HEK293 (cell line): ENCODE data around the gene ADM2.

Experiments used
- CTCF ChIA-PET: fragments of 350-600 bp; formaldehyde crosslinking; extraction: SDS; loops from one replicate; lab custom pipeline; 2021; ENCODE audit warnings: antibody characterized with exemption; lab: Yijun Ruan, JAX
- POLR2A ChIA-PET: fragments of 300-600 bp; formaldehyde crosslinking; extraction: SDS; loops from one replicate; lab custom pipeline; 2020; ENCODE audit warnings: antibody characterized with exemption, inconsistent platforms; lab: Yijun Ruan, JAX
- H3K27ac ChIP-seq: fragments of 200-500 bp; sonication (Bioruptor generic); 2 replicates; pipeline ENCODE4 v1.5.1; 2014; ENCODE audit warnings: low read depth, low read length, control low read depth, inconsistent platforms; ENCODE audit errors: extremely low read depth
- H3K36me3 ChIP-seq, 2 experiments: fragments of 200-500 bp in 1 of 2; sonication (Bioruptor generic) in 1 of 2; 1 replicate in 1 of 2; 2 replicates in 1 of 2; pipeline ENCODE4 v1.5.1; 2014 to 2017; ENCODE audit warnings: inconsistent platforms in 2 of 2, low read length in 2 of 2; ENCODE audit not compliant: control insufficient read depth in 2 of 2, insufficient read depth in 1 of 2
- H3K4me1 ChIP-seq: fragments of 200-500 bp; sonication (Bioruptor generic); 2 replicates; pipeline ENCODE4 v1.5.1; 2014; ENCODE audit warnings: mild to moderate bottlenecking, low read length, inconsistent platforms; ENCODE audit not compliant: control insufficient read depth, insufficient read depth
- H3K4me3 ChIP-seq: 2 replicates; pipeline ENCODE4 v1.5.1; 2011; ENCODE audit warnings: low read depth, mild to moderate bottlenecking, control low read depth, low read length, moderate library complexity
- H3K9me3 ChIP-seq: fragments of 200-500 bp; sonication (Bioruptor generic); 2 replicates; pipeline ENCODE4 v1.5.1; 2014; ENCODE audit warnings: low read depth, low read length, inconsistent platforms; ENCODE audit not compliant: control insufficient read depth, insufficient read depth
- SP2 ChIP-seq: fragments of 450-650 bp; formaldehyde crosslinking; IDR thresholded peaks from 2 replicates; pipeline ENCODE4 v1.5.1; 2016; ENCODE audit warnings: missing biosample characterization, missing genetic modification characterization
- ZBTB8A ChIP-seq: fragments of 450-650 bp; formaldehyde crosslinking; IDR thresholded peaks from 2 replicates; pipeline ENCODE4 v1.5.1; 2016; ENCODE audit warnings: missing biosample characterization, missing genetic modification characterization
- ZNF132 ChIP-seq: fragments of 450-650 bp; formaldehyde crosslinking; IDR thresholded peaks from 2 replicates; pipeline ENCODE4 v1.5.1; 2017; ENCODE audit warnings: missing biosample characterization, missing genetic modification characterization, borderline replicate concordance
- ZNF138 ChIP-seq: fragments of 450-650 bp; formaldehyde crosslinking; IDR thresholded peaks from 2 replicates; pipeline ENCODE4 v1.5.1; 2016; ENCODE audit warnings: missing biosample characterization, missing genetic modification characterization, borderline replicate concordance
- ZNF155 ChIP-seq: fragments of 450-650 bp; formaldehyde crosslinking; IDR thresholded peaks from 2 replicates; pipeline ENCODE4 v1.5.1; 2016; ENCODE audit warnings: missing biosample characterization, missing genetic modification characterization
- ZNF214 ChIP-seq: fragments of 450-650 bp; formaldehyde crosslinking; IDR thresholded peaks from 2 replicates; pipeline ENCODE4 v1.5.1; 2017; ENCODE audit warnings: missing biosample characterization, mild to moderate bottlenecking, missing genetic modification characterization, borderline replicate concordance
- ZNF248 ChIP-seq: fragments of 450-650 bp; formaldehyde crosslinking; IDR thresholded peaks from 2 replicates; pipeline ENCODE4 v1.5.1; 2017; ENCODE audit warnings: missing biosample characterization, missing genetic modification characterization
- ZNF354C ChIP-seq: fragments of 450-650 bp; formaldehyde crosslinking; IDR thresholded peaks from 2 replicates; pipeline ENCODE4 v1.5.1; 2016; ENCODE audit warnings: missing biosample characterization, missing genetic modification characterization, low read depth, borderline replicate concordance
- ZNF426 ChIP-seq: fragments of 450-650 bp; formaldehyde crosslinking; IDR thresholded peaks from 2 replicates; pipeline ENCODE4 v1.5.1; 2017; ENCODE audit warnings: missing biosample characterization, missing genetic modification characterization, mild to moderate bottlenecking, inconsistent platforms, moderate library complexity
- ZNF501 ChIP-seq: fragments of 450-650 bp; formaldehyde crosslinking; IDR thresholded peaks from 2 replicates; pipeline ENCODE4 v1.5.1; 2016; ENCODE audit warnings: missing biosample characterization, missing genetic modification characterization
- ZNF530 ChIP-seq: fragments of 450-650 bp; formaldehyde crosslinking; IDR thresholded peaks from 2 replicates; pipeline ENCODE4 v1.5.1; 2016; ENCODE audit warnings: low read depth, missing biosample characterization, missing genetic modification characterization
- ZNF558 ChIP-seq: fragments of 450-650 bp; formaldehyde crosslinking; IDR thresholded peaks from 2 replicates; pipeline ENCODE4 v1.5.1; 2016; ENCODE audit warnings: missing biosample characterization, missing genetic modification characterization
- ZNF621 ChIP-seq: fragments of 450-650 bp; formaldehyde crosslinking; IDR thresholded peaks from 2 replicates; pipeline ENCODE4 v1.5.1; 2017; ENCODE audit warnings: missing biosample characterization, missing genetic modification characterization
- ZNF623 ChIP-seq: fragments of 450-650 bp; formaldehyde crosslinking; IDR thresholded peaks from 2 replicates; pipeline ENCODE4 v1.5.1; 2016; ENCODE audit warnings: missing biosample characterization, missing genetic modification characterization
- TF ChIP-seq, protein P1 (sequence below): fragments of 450-650 bp; formaldehyde crosslinking; IDR thresholded peaks from 2 replicates; pipeline ENCODE4 v1.5.1; 2016; ENCODE audit warnings: missing biosample characterization, missing genetic modification characterization
- TF ChIP-seq, protein P2 (sequence below): fragments of 450-650 bp; formaldehyde crosslinking; IDR thresholded peaks from 2 replicates; pipeline ENCODE4 v1.5.1; 2016; ENCODE audit warnings: missing biosample characterization, missing genetic modification characterization
- TF ChIP-seq, protein P3 (sequence below): fragments of 450-650 bp; formaldehyde crosslinking; IDR thresholded peaks from 2 replicates; pipeline ENCODE4 v1.5.1; 2016; ENCODE audit warnings: missing biosample characterization, missing genetic modification characterization

The ADM2 gene

DNA sequence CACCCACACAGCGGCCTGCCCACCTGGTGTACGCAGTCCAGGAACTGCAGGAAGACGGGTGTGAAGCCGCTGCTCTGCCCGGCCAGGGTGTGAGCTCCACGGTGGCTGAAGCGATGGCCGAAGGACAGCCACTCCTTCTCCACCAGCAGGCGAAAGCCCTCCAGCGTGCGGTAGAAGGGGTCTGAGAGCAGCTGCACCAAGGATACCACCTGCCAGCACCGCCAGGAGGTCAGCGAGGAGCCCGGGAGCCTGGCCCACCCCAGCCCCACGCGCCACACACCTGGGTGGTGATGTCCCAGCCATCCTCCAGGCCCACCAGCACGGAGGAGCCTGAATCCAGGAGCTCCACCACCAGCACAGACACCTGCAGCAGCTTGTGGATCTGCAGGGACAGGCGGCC lies 26.1 kb upstream of the ADM2 start:
- no peak for TF ChIP-seq ZNF214 (tag by site-specific recombination)
- no peak for TF ChIP-seq ZNF248 (tag by site-specific recombination)
- TF ChIP-seq ZNF354C (tag by site-specific recombination): no peak
- TF ChIP-seq ZNF530: no peak
- TF ChIP-seq ZNF138: no peak
- TF ChIP-seq ZNF621 (tag by site-specific recombination): no peak
- no peak for TF ChIP-seq ZNF426 (tag by site-specific recombination)
- no peak for TF ChIP-seq ZNF623 (tag by site-specific recombination)
- no peak for TF ChIP-seq ZBTB8A (tag by site-specific recombination)
- no peak for TF ChIP-seq ZNF155
- no peak for TF ChIP-seq ZNF132
- no peak for TF ChIP-seq ZNF501 (tag by site-specific recombination)
- TF ChIP-seq, all 188 proteins: peak for 0
- Histone ChIP-seq H3K27ac (no peak overlapping the region), H3K4me1 (no peaks in the 10 kb centered on the region), H3K9me3 (no peaks in the 10 kb centered on the region), H3K4me3 (no peak overlapping the region), H3K36me3 (peaks cover 34 to 85% of the 10 kb centered on the region in 2 experiments)
- ChIA-PET CTCF (no interaction called here), POLR2A (interaction anchor here (1.6 kb wide), 1 partner anchor 71 kb away, joined by 4 read pairs; the partner anchor contains the start of gene SCO2)

DNA sequence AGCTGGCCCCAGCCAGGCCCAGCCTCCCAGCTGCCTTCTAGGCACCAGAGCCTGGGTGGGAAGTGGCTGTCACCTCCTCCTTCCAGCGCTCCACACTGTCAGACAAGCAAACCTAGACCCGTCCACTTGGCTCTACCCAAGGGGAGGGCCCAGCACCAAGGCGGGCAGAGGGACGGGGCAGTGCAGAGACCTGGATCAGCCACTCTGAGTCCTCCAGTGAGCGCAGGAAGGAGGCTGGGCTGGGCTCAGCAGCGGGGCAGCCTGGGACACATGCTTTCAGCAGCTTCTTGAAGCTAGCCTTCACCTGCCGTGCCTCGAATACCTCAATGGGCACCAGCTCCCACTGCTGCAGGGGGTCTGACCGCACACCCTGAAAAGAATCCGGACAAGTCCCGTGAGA lies 25.3 kb upstream of the ADM2 start:
- no peaks in the 10 kb centered on the region for H3K9me3 ChIP-seq
- no peaks in the 10 kb centered on the region for H3K4me1 ChIP-seq
- H3K36me3 ChIP-seq: peaks cover 26 to 86% of the 10 kb centered on the region in 2 experiments
- H3K4me3 ChIP-seq: no peak overlapping the region
- ChIA-PET POLR2A (interaction anchor here (1.6 kb wide), 1 partner anchor 70 kb away, joined by 4 read pairs; the partner anchor contains the start of gene SCO2), CTCF (interaction anchor here (1.4 to 1.6 kb wide), 2 partner anchors 14 to 165 kb away, joined by 3 to 7 read pairs; no protein-coding TSS in a partner anchor)
- H3K27ac ChIP-seq: no peak overlapping the region
- TF ChIP-seq SP2 (tag by site-specific recombination) (peak; percentile 43), ZNF501 (tag by site-specific recombination) (no peak)

DNA sequence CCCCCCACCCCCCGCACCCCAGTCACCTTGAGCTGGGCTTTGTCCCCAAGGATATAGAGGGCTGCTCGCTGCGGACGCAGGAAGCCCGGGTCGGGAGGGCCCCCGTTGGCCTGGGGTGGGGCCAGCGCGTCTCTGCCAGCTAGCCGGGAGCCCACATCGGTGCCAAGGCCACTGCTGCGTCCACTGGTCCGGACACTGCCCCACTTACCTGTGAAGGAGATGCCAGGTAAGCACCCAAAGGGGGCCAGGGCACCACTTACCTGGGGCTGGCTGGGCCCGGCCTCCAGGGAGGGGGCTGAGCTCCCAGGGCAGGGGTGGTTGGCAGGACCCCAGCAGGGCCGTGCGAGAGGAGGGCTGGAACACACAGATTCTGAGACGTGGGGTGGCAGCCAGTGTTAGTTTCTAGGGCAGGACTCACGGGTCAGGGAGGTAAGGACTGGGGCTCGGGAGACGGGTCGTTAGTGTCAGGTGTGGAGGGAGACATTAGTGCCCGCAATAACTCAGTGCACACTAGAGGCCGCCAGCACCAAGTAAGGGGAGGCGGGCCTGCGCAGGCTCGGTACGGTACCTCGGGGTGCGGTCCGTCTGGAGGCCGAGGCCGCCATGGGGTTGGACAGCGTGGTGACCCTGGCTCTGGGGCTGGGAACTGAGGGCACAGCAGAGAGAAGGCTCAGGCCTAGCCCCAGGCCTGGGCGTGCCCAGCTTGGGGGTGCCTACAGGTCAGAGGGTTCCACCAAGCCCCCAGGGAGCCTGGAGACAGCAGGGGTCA lies 24.7 kb upstream of the ADM2 start:
- POLR2A ChIA-PET: interaction anchor here (1.6 kb wide), 1 partner anchor 69 kb away, joined by 4 read pairs; the partner anchor contains the start of gene SCO2
- Histone ChIP-seq H3K4me3 (no peak overlapping the region), H3K9me3 (no peaks in the 10 kb centered on the region), H3K36me3 (peaks cover 20 to 87% of the 10 kb centered on the region in 2 experiments), H3K4me1 (no peaks in the 10 kb centered on the region), H3K27ac (no peak overlapping the region)
- CTCF ChIA-PET: interaction anchor here (1.4 to 1.6 kb wide), 2 partner anchors 13 to 164 kb away, joined by 3 to 7 read pairs; no protein-coding TSS in a partner anchor
- TF ChIP-seq, protein P1, sequence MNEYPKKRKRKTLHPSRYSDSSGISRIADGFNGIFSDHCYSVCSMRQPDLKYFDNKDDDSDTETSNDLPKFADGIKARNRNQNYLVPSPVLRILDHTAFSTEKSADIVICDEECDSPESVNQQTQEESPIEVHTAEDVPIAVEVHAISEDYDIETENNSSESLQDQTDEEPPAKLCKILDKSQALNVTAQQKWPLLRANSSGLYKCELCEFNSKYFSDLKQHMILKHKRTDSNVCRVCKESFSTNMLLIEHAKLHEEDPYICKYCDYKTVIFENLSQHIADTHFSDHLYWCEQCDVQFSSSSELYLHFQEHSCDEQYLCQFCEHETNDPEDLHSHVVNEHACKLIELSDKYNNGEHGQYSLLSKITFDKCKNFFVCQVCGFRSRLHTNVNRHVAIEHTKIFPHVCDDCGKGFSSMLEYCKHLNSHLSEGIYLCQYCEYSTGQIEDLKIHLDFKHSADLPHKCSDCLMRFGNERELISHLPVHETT (tag by site-specific recombination): no peak
- TF ChIP-seq, protein P2, sequence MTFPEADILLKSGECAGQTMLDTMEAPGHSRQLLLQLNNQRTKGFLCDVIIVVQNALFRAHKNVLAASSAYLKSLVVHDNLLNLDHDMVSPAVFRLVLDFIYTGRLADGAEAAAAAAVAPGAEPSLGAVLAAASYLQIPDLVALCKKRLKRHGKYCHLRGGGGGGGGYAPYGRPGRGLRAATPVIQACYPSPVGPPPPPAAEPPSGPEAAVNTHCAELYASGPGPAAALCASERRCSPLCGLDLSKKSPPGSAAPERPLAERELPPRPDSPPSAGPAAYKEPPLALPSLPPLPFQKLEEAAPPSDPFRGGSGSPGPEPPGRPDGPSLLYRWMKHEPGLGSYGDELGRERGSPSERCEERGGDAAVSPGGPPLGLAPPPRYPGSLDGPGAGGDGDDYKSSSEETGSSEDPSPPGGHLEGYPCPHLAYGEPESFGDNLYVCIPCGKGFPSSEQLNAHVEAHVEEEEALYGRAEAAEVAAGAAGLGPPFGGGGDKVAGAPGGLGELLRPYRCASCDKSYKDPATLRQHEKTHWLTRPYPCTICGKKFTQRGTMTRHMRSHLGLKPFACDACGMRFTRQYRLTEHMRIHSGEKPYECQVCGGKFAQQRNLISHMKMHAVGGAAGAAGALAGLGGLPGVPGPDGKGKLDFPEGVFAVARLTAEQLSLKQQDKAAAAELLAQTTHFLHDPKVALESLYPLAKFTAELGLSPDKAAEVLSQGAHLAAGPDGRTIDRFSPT (tag by site-specific recombination): 0 out of 2 replicates have a peak, but pooled peaks have one; percentile 7
- TF ChIP-seq, protein P3, sequence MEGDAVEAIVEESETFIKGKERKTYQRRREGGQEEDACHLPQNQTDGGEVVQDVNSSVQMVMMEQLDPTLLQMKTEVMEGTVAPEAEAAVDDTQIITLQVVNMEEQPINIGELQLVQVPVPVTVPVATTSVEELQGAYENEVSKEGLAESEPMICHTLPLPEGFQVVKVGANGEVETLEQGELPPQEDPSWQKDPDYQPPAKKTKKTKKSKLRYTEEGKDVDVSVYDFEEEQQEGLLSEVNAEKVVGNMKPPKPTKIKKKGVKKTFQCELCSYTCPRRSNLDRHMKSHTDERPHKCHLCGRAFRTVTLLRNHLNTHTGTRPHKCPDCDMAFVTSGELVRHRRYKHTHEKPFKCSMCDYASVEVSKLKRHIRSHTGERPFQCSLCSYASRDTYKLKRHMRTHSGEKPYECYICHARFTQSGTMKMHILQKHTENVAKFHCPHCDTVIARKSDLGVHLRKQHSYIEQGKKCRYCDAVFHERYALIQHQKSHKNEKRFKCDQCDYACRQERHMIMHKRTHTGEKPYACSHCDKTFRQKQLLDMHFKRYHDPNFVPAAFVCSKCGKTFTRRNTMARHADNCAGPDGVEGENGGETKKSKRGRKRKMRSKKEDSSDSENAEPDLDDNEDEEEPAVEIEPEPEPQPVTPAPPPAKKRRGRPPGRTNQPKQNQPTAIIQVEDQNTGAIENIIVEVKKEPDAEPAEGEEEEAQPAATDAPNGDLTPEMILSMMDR: peak; percentile 62
- TF ChIP-seq ZNF558 (tag by site-specific recombination): no peak
